Endodermal cell (in vitro differentiated cells): ENCODE measurements around the gene LPP. TPM values are rescaled to one million over a fixed set of nuclear protein-coding genes. Genes with fewer than 3 reads are reported as not detected.

Source experiments
- DNase-seq: peaks from one replicate; pipeline ENCODE4 v3.0.0-alpha.2; 2017
- H3K27ac ChIP-seq: 2 replicates; pipeline ENCODE4 v1.5.1; 2013; ENCODE audit warnings: mild to moderate bottlenecking, low read depth, low read length, moderate library complexity
- H3K27me3 ChIP-seq: 2 replicates; pipeline ENCODE4 v1.6.1; 2013; ENCODE audit warnings: mild to moderate bottlenecking, low read length, moderate library complexity; ENCODE audit not compliant: insufficient read depth, control insufficient read depth, poor library complexity, severe bottlenecking
- H3K36me3 ChIP-seq: 2 replicates; pipeline ENCODE4 v1.7.0; 2013; ENCODE audit warnings: mild to moderate bottlenecking, low read length, moderate library complexity; ENCODE audit not compliant: control insufficient read depth, insufficient read depth
- H3K4me1 ChIP-seq: one replicate; pipeline ENCODE4 v1.7.0; 2013; ENCODE audit warnings: low read length; ENCODE audit not compliant: control insufficient read depth, insufficient read depth
- H3K4me3 ChIP-seq: 2 replicates; pipeline ENCODE4 v1.5.1; 2013; ENCODE audit warnings: mild to moderate bottlenecking, low read length, moderate library complexity
- H3K9ac ChIP-seq: 2 replicates; pipeline ENCODE4 v1.6.1; 2013; ENCODE audit warnings: mild to moderate bottlenecking, low read length, moderate library complexity; ENCODE audit not compliant: poor library complexity, severe bottlenecking; ENCODE audit errors: extremely low read depth
- H3K9me3 ChIP-seq: 2 replicates; pipeline ENCODE4 v1.6.1; 2013; ENCODE audit warnings: mild to moderate bottlenecking, low read length, moderate library complexity; ENCODE audit not compliant: control insufficient read depth
- H3K27ac Mint-ChIP-seq: 2 replicates; pipeline ENCODE4 v1.8.0; 2020; ENCODE audit warnings: mixed read lengths
- H3K27me3 Mint-ChIP-seq: 2 replicates; pipeline ENCODE4 v1.8.0; 2021; ENCODE audit warnings: mild to moderate bottlenecking, mixed read lengths; ENCODE audit not compliant: insufficient read depth
- H3K36me3 Mint-ChIP-seq: 2 replicates; pipeline ENCODE4 v1.8.0; 2020; ENCODE audit warnings: low read depth, mixed read lengths
- H3K4me1 Mint-ChIP-seq: 2 replicates; pipeline ENCODE4 v1.8.0; 2020; ENCODE audit warnings: mixed read lengths
- H3K4me3 Mint-ChIP-seq: 2 replicates; pipeline ENCODE4 v1.8.0; 2020; ENCODE audit warnings: mild to moderate bottlenecking, moderate library complexity, mixed read lengths
- H3K9me3 Mint-ChIP-seq: 2 replicates; pipeline ENCODE4 v1.8.0; 2020; ENCODE audit warnings: mild to moderate bottlenecking, mixed read lengths
- WGBS, 2 experiments: methylation state at CpG; one replicate each; pipeline versions ENCODE4 v1.1.5 to v1.1.7; 2013; ENCODE audit warnings: missing lambda C conversion rate in 2 of 2, mixed read lengths in 1 of 2; ENCODE audit not compliant: insufficient coverage in 1 of 2, insufficient read length in 1 of 2; 5-methylcytosine and 5-hydroxymethylcytosine counted together
- total RNA-seq, 2 donors: library from RNA; stranded (reverse); fragmentation: NEBNext Ultra II Directional in 1 of 2; extraction: Animal tissue kit (Norgen Biotek cat#: 25700) in 1 of 2; gene quantifications; 2 replicates in 1 of 2; 3 replicates in 1 of 2; pipeline ENCODE4 v1.2.1, GENCODE V29; 2021
- TF ChIP-seq, protein P1 (sequence below): fragments of 200-600 bp; sonication (generic); conservative IDR thresholded peaks from 2 replicates; pipeline ENCODE4 v1.5.0; 2021; ENCODE audit warnings: antibody characterized with exemption, mild to moderate bottlenecking

The LPP gene
- total RNA-seq, 2 donors from 2014 or later = 78.0 to 105 TPM

GRCh38 chr3:188433521-188434150 is 279.7 kb downstream of the LPP start:
- no peak for DNase-seq
- H3K4me1 ChIP-seq = no peaks in the 10 kb centered on the region
- H3K9ac ChIP-seq = no peak overlapping the region
- H3K9me3 ChIP-seq = no peaks in the 10 kb centered on the region
- H3K27me3 ChIP-seq = no peaks in the 10 kb centered on the region
- H3K27ac ChIP-seq = no peak overlapping the region
- no peaks in the 10 kb centered on the region for H3K4me1 Mint-ChIP-seq
- H3K27ac Mint-ChIP-seq = no peak overlapping the region
- TF ChIP-seq, protein P1, sequence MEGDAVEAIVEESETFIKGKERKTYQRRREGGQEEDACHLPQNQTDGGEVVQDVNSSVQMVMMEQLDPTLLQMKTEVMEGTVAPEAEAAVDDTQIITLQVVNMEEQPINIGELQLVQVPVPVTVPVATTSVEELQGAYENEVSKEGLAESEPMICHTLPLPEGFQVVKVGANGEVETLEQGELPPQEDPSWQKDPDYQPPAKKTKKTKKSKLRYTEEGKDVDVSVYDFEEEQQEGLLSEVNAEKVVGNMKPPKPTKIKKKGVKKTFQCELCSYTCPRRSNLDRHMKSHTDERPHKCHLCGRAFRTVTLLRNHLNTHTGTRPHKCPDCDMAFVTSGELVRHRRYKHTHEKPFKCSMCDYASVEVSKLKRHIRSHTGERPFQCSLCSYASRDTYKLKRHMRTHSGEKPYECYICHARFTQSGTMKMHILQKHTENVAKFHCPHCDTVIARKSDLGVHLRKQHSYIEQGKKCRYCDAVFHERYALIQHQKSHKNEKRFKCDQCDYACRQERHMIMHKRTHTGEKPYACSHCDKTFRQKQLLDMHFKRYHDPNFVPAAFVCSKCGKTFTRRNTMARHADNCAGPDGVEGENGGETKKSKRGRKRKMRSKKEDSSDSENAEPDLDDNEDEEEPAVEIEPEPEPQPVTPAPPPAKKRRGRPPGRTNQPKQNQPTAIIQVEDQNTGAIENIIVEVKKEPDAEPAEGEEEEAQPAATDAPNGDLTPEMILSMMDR = no peak
- H3K4me3 ChIP-seq = no peak overlapping the region
- no peaks in the 10 kb centered on the region for H3K27me3 Mint-ChIP-seq
- H3K9me3 Mint-ChIP-seq = no peaks in the 10 kb centered on the region
- no peak overlapping the region for H3K4me3 Mint-ChIP-seq
- WGBS, 2 experiments = 95 to 96% methylated on average over 5 of the region's 5 CpGs
- no peaks in the 10 kb centered on the region for H3K36me3 Mint-ChIP-seq
- H3K36me3 ChIP-seq = peaks cover 30% of the 10 kb centered on the region

- H3K27ac Mint-ChIP-seq = no peak overlapping the region
- WGBS, 2 experiments = 92 to 100% methylated on average over 2 to 3 of the region's 3 CpGs
- H3K4me1 Mint-ChIP-seq = no peaks in the 10 kb centered on the region
These were observed 280.6 kb downstream of the LPP start for GRCh38 chr3:188434594-188434993.

DNA sequence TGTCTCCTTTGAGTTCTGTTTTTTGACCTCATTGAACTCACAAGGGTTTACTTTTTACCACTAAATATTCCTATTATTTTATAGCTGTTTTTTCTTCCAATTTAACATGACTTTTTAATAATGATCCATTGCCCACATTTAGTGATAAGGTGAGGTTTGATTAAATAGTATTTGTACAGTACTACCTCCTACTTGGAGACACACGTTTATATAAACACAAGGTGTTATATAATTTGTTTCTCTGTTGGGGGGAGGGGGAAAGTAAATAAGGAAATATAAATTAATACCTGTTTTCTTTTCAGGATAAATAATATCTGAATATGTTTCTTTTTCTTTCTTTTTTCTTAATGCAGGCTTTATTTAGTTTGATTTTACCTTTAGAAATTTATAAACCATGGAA is 281.3 kb downstream of the LPP start:
- no peak overlapping the region for H3K9ac ChIP-seq
- H3K27ac ChIP-seq = no peak overlapping the region
- H3K27me3 ChIP-seq = no peaks in the 10 kb centered on the region
- no peak overlapping the region for H3K4me3 ChIP-seq
- TF ChIP-seq, protein P1 = no peak
- Mint-ChIP-seq H3K4me3 (no peak overlapping the region), H3K27me3 (no peaks in the 10 kb centered on the region), H3K9me3 (no peaks in the 10 kb centered on the region), H3K4me1 (no peaks in the 10 kb centered on the region), H3K36me3 (no peaks in the 10 kb centered on the region), H3K27ac (no peak overlapping the region)
- H3K9me3 ChIP-seq = no peaks in the 10 kb centered on the region
- no peak for DNase-seq
- peaks cover 30% of the 10 kb centered on the region for H3K36me3 ChIP-seq
- H3K4me1 ChIP-seq = no peaks in the 10 kb centered on the region
- no CpG with 5 or more reads among the region's 1 CpG for WGBS, 2 experiments

More at GRCh38 chr3:188434594-188434993, 280.6 kb downstream of the LPP start:
- no peaks in the 10 kb centered on the region for H3K36me3 Mint-ChIP-seq
- H3K27me3 ChIP-seq = no peaks in the 10 kb centered on the region
- no peak overlapping the region for H3K27ac ChIP-seq
- TF ChIP-seq, protein P1 = no peak
- no peak overlapping the region for H3K4me3 ChIP-seq
- no peaks in the 10 kb centered on the region for H3K27me3 Mint-ChIP-seq
- no peaks in the 10 kb centered on the region for H3K9me3 ChIP-seq
- DNase-seq = no peak
- H3K36me3 ChIP-seq = peaks cover 30% of the 10 kb centered on the region
- H3K9ac ChIP-seq = no peak overlapping the region
- no peak overlapping the region for H3K4me3 Mint-ChIP-seq
- H3K9me3 Mint-ChIP-seq = no peaks in the 10 kb centered on the region
- no peaks in the 10 kb centered on the region for H3K4me1 ChIP-seq
